ENCODE data around the gene COL21A1. TPM values are rescaled to one million over a fixed set of nuclear protein-coding genes. Genes with fewer than 3 reads are reported as not detected.

Gene COL21A1
- total and polyA plus RNA-seq, 2 donors (not counting 1 experiment from before 2014, with no cell fraction given), result 6.9 to 28.2 TPM

DNA sequence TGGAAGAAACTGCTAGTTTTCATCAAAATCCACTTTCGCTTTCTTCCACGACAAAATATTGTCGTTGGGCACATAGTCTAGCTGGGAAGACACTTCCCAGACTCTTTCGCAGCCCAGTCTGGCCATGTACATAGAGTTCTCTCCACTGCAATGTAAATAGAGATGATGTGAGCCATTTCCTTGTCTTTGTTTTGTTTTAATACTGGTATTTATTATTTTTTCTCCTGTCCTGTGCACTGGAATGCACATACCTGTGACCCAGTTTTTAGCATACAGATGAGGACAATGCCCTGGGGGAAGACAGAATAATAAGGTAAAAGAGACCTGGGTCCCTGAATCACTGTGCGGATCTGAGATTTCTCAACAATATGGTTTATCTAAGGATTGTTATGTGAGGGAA lies 222.4 kb downstream of the COL21A1 start:
- Histone ChIP-seq H4K20me1 (ENCODE audit: control insufficient read depth, extremely low read depth, insufficient read depth, low read length) (no peaks in the 10 kb centered on the region), H3K79me2 (ENCODE audit: control insufficient read depth, insufficient read depth, low read length) (no peaks in the 10 kb centered on the region), H3K4me1 (ENCODE audit: control insufficient read depth, extremely low read depth, insufficient read depth, low read length) (no peaks in the 10 kb centered on the region), H3K36me3 (ENCODE audit: control insufficient read depth, insufficient read depth, low read length) (no peaks in the 10 kb centered on the region), H3K27me3 (ENCODE audit: control insufficient read depth, insufficient read depth, low read length) (no peaks in the 10 kb centered on the region), H3K27ac (ENCODE audit: insufficient read depth, low read length) (no peak overlapping the region), H3K9ac (ENCODE audit: insufficient read depth, low read length) (no peak overlapping the region), H3K4me3 (replicated peaks in 1 of 4; ENCODE audit: control extremely low read depth in 1 of 4, insufficient read depth in 1 of 4, low read depth in 3 of 4, low read length in 4 of 4) (no peak overlapping the region), H2AFZ (ENCODE audit: low read length) (no peak overlapping the region), H3K9me3 (ENCODE audit: control insufficient read depth, insufficient read depth, low read depth, low read length) (no peaks in the 10 kb centered on the region), H3K4me2 (ENCODE audit: extremely low read depth, insufficient read depth, low read length) (no peak overlapping the region)
- TF ChIP-seq EZH2 (IDR thresholded peaks at IDR 0.05; ENCODE audit: low read length, missing control alignments), result no peak
- TF ChIP-seq, protein P1, sequence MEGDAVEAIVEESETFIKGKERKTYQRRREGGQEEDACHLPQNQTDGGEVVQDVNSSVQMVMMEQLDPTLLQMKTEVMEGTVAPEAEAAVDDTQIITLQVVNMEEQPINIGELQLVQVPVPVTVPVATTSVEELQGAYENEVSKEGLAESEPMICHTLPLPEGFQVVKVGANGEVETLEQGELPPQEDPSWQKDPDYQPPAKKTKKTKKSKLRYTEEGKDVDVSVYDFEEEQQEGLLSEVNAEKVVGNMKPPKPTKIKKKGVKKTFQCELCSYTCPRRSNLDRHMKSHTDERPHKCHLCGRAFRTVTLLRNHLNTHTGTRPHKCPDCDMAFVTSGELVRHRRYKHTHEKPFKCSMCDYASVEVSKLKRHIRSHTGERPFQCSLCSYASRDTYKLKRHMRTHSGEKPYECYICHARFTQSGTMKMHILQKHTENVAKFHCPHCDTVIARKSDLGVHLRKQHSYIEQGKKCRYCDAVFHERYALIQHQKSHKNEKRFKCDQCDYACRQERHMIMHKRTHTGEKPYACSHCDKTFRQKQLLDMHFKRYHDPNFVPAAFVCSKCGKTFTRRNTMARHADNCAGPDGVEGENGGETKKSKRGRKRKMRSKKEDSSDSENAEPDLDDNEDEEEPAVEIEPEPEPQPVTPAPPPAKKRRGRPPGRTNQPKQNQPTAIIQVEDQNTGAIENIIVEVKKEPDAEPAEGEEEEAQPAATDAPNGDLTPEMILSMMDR (conservative IDR thresholded peaks at IDR 0.05 in 1 of 2, IDR thresholded peaks at IDR 0.05 in 1 of 2; ENCODE audit: low read depth in 1 of 2, low read length in 2 of 2), result no peak
- DNase-seq (ENCODE audit: low read depth in 2 of 2), result no peak

DNA sequence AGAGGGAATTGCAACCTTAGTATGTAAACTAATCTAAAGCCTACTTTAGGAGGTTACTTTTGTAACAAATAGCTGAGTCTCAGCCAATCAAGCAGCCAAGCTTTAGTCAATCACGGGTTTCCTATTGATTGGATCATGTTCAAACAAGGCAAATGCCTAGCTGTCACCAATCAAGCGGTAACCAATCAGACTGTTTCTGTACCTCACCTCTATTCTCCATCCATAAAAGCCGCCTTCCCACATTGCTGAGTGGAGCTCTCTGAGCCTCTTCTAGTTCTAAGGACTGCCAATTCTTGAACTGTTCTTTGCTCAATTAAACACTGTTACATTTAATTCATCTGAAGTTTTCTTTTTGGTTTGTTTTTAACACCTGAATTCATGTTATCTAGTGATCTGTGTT lies 223.6 kb downstream of the COL21A1 start:
- TF ChIP-seq, protein P1 (conservative IDR thresholded peaks at IDR 0.05 in 1 of 2, IDR thresholded peaks at IDR 0.05 in 1 of 2; ENCODE audit: low read depth in 1 of 2, low read length in 2 of 2), result no peak
- no peak for TF ChIP-seq EZH2 (IDR thresholded peaks at IDR 0.05; ENCODE audit: low read length, missing control alignments)
- Histone ChIP-seq H3K9ac (ENCODE audit: insufficient read depth, low read length) (no peak overlapping the region), H3K9me3 (ENCODE audit: control insufficient read depth, insufficient read depth, low read depth, low read length) (no peaks in the 10 kb centered on the region), H2AFZ (ENCODE audit: low read length) (no peak overlapping the region), H3K36me3 (ENCODE audit: control insufficient read depth, insufficient read depth, low read length) (no peaks in the 10 kb centered on the region), H3K27me3 (ENCODE audit: control insufficient read depth, insufficient read depth, low read length) (no peaks in the 10 kb centered on the region), H3K4me1 (ENCODE audit: control insufficient read depth, extremely low read depth, insufficient read depth, low read length) (no peaks in the 10 kb centered on the region), H3K27ac (ENCODE audit: insufficient read depth, low read length) (no peak overlapping the region), H3K79me2 (ENCODE audit: control insufficient read depth, insufficient read depth, low read length) (no peaks in the 10 kb centered on the region), H3K4me3 (replicated peaks in 1 of 4; ENCODE audit: control extremely low read depth in 1 of 4, insufficient read depth in 1 of 4, low read depth in 3 of 4, low read length in 4 of 4) (no peak overlapping the region), H3K4me2 (ENCODE audit: extremely low read depth, insufficient read depth, low read length) (no peak overlapping the region), H4K20me1 (ENCODE audit: control insufficient read depth, extremely low read depth, insufficient read depth, low read length) (no peaks in the 10 kb centered on the region)
- DNase-seq (ENCODE audit: low read depth in 2 of 2), result no peak

- H3K4me1 ChIP-seq (ENCODE audit: control insufficient read depth, extremely low read depth, insufficient read depth, low read length), result no peaks in the 10 kb centered on the region
- no peak overlapping the region for H3K27ac ChIP-seq (ENCODE audit: insufficient read depth, low read length)
- H3K9me3 ChIP-seq (ENCODE audit: control insufficient read depth, insufficient read depth, low read depth, low read length), result no peaks in the 10 kb centered on the region
- no peak overlapping the region for H3K4me3 ChIP-seq (replicated peaks in 1 of 4; ENCODE audit: control extremely low read depth in 1 of 4, insufficient read depth in 1 of 4, low read depth in 3 of 4, low read length in 4 of 4)
- no peak for DNase-seq (ENCODE audit: low read depth in 2 of 2)
- TF ChIP-seq, protein P1 (conservative IDR thresholded peaks at IDR 0.05 in 1 of 2, IDR thresholded peaks at IDR 0.05 in 1 of 2; ENCODE audit: low read depth in 1 of 2, low read length in 2 of 2), result no peak
- no peak for TF ChIP-seq EZH2 (IDR thresholded peaks at IDR 0.05; ENCODE audit: low read length, missing control alignments)
- H2AFZ ChIP-seq (ENCODE audit: low read length), result peak overlapping the region; percentile 8
- no peaks in the 10 kb centered on the region for H3K36me3 ChIP-seq (ENCODE audit: control insufficient read depth, insufficient read depth, low read length)
- no peaks in the 10 kb centered on the region for H3K27me3 ChIP-seq (ENCODE audit: control insufficient read depth, insufficient read depth, low read length)
- no peaks in the 10 kb centered on the region for H4K20me1 ChIP-seq (ENCODE audit: control insufficient read depth, extremely low read depth, insufficient read depth, low read length)
- no peak overlapping the region for H3K4me2 ChIP-seq (ENCODE audit: extremely low read depth, insufficient read depth, low read length)
- no peak overlapping the region for H3K9ac ChIP-seq (ENCODE audit: insufficient read depth, low read length)
- H3K79me2 ChIP-seq (ENCODE audit: control insufficient read depth, insufficient read depth, low read length), result no peaks in the 10 kb centered on the region
Measured at GRCh38 chr6:56022678-56023077, 224.7 kb downstream of the COL21A1 start.

Data from fibroblast of lung (primary cell).